GM10248 (cell line): ENCODE data around the gene KCNN4.

ENCODE experiments used
- CTCF ChIA-PET: fragments of 300-600 bp; sonication (Branson Sonifier 250); formaldehyde crosslinking; extraction: SDS; loops from one replicate; lab custom pipeline; 2021; ENCODE audit warnings: antibody characterized with exemption; lab: Yijun Ruan, JAX
- POLR2A ChIA-PET: fragments of 350-650 bp; sonication (Branson Sonifier 250); formaldehyde crosslinking; extraction: SDS; loops from one replicate; lab custom pipeline; 2020; ENCODE audit warnings: antibody characterized with exemption; lab: Yijun Ruan, JAX
- DNase-seq: peaks from one replicate; pipeline ENCODE4 v3.0.0; 2012; ENCODE audit errors: extremely low spot score
- CTCF ChIP-seq: IDR thresholded peaks from 2 replicates; pipeline ENCODE4 v1.5.1; 2012; ENCODE audit warnings: mild to moderate bottlenecking, low read depth; ENCODE audit errors: extremely low read depth, missing control alignments, control extremely low read depth

Gene KCNN4

GRCh38 chr19:43719918-43720317, 60.9 kb downstream of the KCNN4 start:
- POLR2A ChIA-PET, result interaction anchor here (0.6 kb wide), 1 partner anchor 1487 kb away, joined by 3 read pairs; no protein-coding TSS in a partner anchor
- DNase-seq, result no peak
- no peak for TF ChIP-seq CTCF
- CTCF ChIA-PET, result interaction anchor here (1.1 kb wide), 1 partner anchor 25 kb away, joined by 3 read pairs; no protein-coding TSS in a partner anchor

- ChIA-PET POLR2A (no interaction called here), CTCF (interaction anchor here (1.1 kb wide), 1 partner anchor 26 kb away, joined by 3 read pairs; no protein-coding TSS in a partner anchor)
- no peak for DNase-seq
- no peak for TF ChIP-seq CTCF
Observed at GRCh38 chr19:43719378-43719868, 61.4 kb downstream of the KCNN4 start.

GRCh38 chr19:43718627-43719377, 62.0 kb downstream of the KCNN4 start:
- CTCF ChIA-PET, result interaction anchor here (1.0 to 1.1 kb wide), 3 partner anchors 26 to 50 kb away, joined by 3 read pairs; no protein-coding TSS in a partner anchor
- DNase-seq, result no peak
- POLR2A ChIA-PET, result no interaction called here
- TF ChIP-seq CTCF, result no peak
